ENCODE results near the gene CTF1. TPM values are rescaled to one million over a fixed set of nuclear protein-coding genes. Genes with fewer than 3 reads are reported as not detected.

Gene CTF1
- total RNA-seq, 6 donors from 2014 or later: 4.2 to 14.5 (median 7.1) TPM

DNA sequence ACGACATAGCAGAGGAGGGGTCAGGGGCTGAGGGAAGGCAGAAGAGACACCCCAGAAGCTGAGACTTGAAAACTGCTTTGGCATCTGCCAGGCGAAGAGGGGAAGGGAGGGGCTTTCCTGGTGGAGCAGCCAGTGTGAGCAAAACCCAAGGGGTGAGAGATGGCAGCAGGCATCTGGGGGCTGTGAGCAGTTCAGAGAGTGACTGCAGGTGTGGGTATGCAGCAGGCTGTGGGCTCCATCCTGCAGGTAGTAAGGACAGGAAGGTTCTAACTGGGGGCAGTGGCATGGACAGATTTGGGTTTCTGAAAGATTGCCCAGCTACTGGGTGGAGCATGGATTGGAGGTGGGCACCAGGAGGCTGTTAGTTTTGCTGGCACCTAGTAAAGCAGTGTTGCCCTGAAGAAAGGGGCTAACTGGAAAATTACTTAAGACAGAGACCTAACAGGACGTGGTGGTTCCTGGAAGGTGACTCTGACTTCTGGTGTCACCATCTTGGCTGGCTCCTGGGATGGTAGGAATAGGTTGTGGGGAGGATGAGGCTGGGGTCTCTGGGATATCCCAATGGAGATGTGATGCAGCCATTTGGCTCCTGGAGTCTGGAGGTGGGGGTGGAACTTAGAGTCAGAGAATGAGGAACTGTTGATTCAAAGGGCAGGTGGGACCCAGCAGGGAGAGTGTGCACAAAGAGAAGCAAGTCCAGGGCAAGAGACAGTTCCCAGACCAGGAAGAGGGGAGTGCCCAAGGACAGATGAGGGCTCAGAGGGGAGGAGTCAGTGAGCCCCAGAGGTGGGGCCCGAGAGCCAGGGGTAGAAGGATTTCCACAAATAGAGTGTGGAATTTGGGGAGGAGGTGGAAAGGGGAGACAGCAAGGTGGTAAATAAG lies 13.7 kb upstream of the CTF1 start:
- TF ChIP-seq POLR2A (IDR thresholded peaks at IDR 0.05) (no peak), EP300 (IDR thresholded peaks at IDR 0.05) (no peak), POLR2AphosphoS5 (IDR thresholded peaks at IDR 0.05) (no peak)
- TF ChIP-seq, protein P1, sequence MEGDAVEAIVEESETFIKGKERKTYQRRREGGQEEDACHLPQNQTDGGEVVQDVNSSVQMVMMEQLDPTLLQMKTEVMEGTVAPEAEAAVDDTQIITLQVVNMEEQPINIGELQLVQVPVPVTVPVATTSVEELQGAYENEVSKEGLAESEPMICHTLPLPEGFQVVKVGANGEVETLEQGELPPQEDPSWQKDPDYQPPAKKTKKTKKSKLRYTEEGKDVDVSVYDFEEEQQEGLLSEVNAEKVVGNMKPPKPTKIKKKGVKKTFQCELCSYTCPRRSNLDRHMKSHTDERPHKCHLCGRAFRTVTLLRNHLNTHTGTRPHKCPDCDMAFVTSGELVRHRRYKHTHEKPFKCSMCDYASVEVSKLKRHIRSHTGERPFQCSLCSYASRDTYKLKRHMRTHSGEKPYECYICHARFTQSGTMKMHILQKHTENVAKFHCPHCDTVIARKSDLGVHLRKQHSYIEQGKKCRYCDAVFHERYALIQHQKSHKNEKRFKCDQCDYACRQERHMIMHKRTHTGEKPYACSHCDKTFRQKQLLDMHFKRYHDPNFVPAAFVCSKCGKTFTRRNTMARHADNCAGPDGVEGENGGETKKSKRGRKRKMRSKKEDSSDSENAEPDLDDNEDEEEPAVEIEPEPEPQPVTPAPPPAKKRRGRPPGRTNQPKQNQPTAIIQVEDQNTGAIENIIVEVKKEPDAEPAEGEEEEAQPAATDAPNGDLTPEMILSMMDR (IDR thresholded peaks at IDR 0.05): no peak
- no peaks in the 10 kb centered on the region for H3K9me3 ChIP-seq
- H3K4me3 ChIP-seq: no peak overlapping the region
- peaks cover 0 to 43% (median 11%) of the 10 kb centered on the region in 4 donors for H3K36me3 ChIP-seq
- DNase-seq (no peak), ATAC-seq (ENCODE audit: low FRiP score in 2 of 2) (no peak)
- no peak overlapping the region for H3K27ac ChIP-seq
- peaks cover 0 to 5% (median 0%) of the 10 kb centered on the region in 4 donors for H3K4me1 ChIP-seq
- WGBS, 2 donors: 67 to 75% methylated on average over 4 of the region's 4 CpGs
- no peaks in the 10 kb centered on the region for H3K27me3 ChIP-seq

DNA sequence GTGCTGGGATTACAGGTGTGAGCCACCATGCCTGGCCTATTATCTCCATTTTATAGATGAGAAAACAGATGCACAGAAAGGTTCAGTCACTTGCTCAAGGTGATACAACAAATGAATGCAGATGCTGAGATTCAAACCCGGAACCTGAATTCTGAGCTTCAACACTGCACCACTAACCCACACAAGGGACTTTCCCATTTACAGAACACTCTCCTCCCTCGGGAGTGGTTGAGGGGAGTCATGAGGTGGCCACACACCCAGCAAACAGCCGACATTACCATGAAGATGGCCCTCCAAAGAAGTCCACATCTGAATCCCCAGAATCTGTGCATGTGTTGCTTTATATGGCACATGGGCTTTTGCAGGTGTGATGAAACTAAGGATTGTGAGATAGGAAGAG lies 11.7 kb upstream of the CTF1 start:
- Histone ChIP-seq H3K27me3 (no peaks in the 10 kb centered on the region), H3K9me3 (no peaks in the 10 kb centered on the region), H3K27ac (no peak overlapping the region), H3K4me1 (peaks cover 0 to 5% (median 0%) of the 10 kb centered on the region in 4 donors), H3K4me3 (no peak overlapping the region), H3K36me3 (peaks cover 0 to 57% (median 25%) of the 10 kb centered on the region in 4 donors)
- ATAC-seq (ENCODE audit: low FRiP score in 2 of 2) (no peak), DNase-seq (no peak)
- 80 to 82% methylated on average over 3 of the region's 3 CpGs for WGBS, 2 donors
- TF ChIP-seq POLR2AphosphoS5 (IDR thresholded peaks at IDR 0.05): no peak
- TF ChIP-seq, protein P1 (IDR thresholded peaks at IDR 0.05): no peak
- no peak for TF ChIP-seq POLR2A (IDR thresholded peaks at IDR 0.05)
- TF ChIP-seq EP300 (IDR thresholded peaks at IDR 0.05): no peak

DNA sequence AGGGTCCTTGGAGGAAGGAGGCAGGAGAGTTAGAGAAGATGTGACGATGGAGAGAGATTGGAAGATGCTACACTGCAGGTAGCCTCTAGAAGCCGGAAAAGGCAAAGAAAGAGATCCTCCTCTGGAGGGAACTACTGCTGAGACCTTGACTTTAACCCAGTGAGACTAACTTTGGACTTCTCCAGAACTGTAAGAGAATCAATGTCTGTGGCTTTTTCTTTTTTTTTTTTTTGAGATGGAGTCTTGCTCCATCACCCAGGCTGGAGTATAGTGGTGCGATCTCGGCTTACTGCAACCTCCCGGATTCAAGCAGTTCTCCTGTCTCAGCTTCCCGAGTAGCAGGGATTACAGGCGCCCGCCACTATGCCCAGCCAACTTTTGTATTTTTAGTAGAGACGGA lies 11.2 kb upstream of the CTF1 start:
- H3K27ac ChIP-seq: no peak overlapping the region
- H3K36me3 ChIP-seq: peaks cover 0 to 62% (median 27%) of the 10 kb centered on the region in 4 donors
- TF ChIP-seq POLR2A (IDR thresholded peaks at IDR 0.05) (no peak), EP300 (IDR thresholded peaks at IDR 0.05) (no peak), POLR2AphosphoS5 (IDR thresholded peaks at IDR 0.05) (no peak)
- TF ChIP-seq, protein P1 (IDR thresholded peaks at IDR 0.05): no peak
- H3K4me3 ChIP-seq: no peak overlapping the region
- 94 to 97% methylated on average over 9 of the region's 9 CpGs for WGBS, 2 donors
- no peak for ATAC-seq (ENCODE audit: low FRiP score in 2 of 2)
- DNase-seq: no peak
- H3K27me3 ChIP-seq: no peaks in the 10 kb centered on the region
- H3K9me3 ChIP-seq: no peaks in the 10 kb centered on the region
- peaks cover 0 to 5% (median 0%) of the 10 kb centered on the region in 4 donors for H3K4me1 ChIP-seq

DNA sequence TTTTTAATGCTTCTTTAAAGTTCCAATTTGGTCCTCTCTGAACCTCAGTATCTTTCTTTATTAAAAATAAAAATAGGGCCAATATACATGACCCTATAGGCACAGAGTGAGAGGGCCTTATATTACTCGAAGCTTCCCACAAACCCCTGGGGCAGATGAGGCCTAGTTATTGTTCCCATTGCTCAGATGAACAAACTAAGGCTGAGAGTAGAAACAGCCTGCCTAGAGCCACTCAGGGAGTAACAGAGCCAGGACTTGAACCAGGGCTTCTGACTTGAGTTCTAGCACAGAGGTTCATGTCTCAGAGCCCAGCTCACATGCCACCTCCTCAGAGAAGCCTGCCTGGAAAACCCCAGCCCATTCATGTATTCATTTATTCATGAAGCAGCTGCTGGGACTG lies 10.3 kb upstream of the CTF1 start:
- TF ChIP-seq EP300 (IDR thresholded peaks at IDR 0.05) (no peak), POLR2A (IDR thresholded peaks at IDR 0.05) (no peak)
- TF ChIP-seq, protein P1 (IDR thresholded peaks at IDR 0.05): no peak
- WGBS, 2 donors: 86 to 100% methylated on average over 1 of the region's 1 CpG
- no peak for ATAC-seq (ENCODE audit: low FRiP score in 2 of 2)

More for the DNA sequence above, 10.3 kb upstream of the CTF1 start:
- Histone ChIP-seq H3K9me3 (no peaks in the 10 kb centered on the region), H3K36me3 (peaks cover 0 to 66% (median 30%) of the 10 kb centered on the region in 4 donors), H3K4me3 (no peak overlapping the region), H3K27ac (peak overlapping the region in 1 of 4 donors; percentile 11), H3K27me3 (no peaks in the 10 kb centered on the region), H3K4me1 (peaks cover 0 to 5% (median 0%) of the 10 kb centered on the region in 4 donors)
- no peak for DNase-seq
